Measurements from ENCODE around the gene SERPIND1.

The SERPIND1 gene

GRCh38 chr22:20798218-20798617, 24.3 kb downstream of the SERPIND1 start:
- no peaks in the 10 kb centered on the region for H3K9me2 ChIP-seq (replicated peaks; ENCODE audit: insufficient read depth, low read length)

GRCh38 chr22:20798974-20799373, 25.1 kb downstream of the SERPIND1 start:
- Histone ChIP-seq H3K27me3 (replicated peaks; ENCODE audit: insufficient read depth, low read length) (no peaks in the 10 kb centered on the region), H3K27ac (ENCODE audit: low read length) (no peak overlapping the region), H3K9me3 (replicated peaks; ENCODE audit: insufficient read depth, low read length) (no peaks in the 10 kb centered on the region), H3F3A (ENCODE audit: insufficient read depth, low read length) (no peaks in the 10 kb centered on the region), H4K20me1 (ENCODE audit: insufficient read depth, low read length) (no peaks in the 10 kb centered on the region), H3K4me3 (ENCODE audit: low read length) (no peak overlapping the region), H3K36me3 (replicated peaks; ENCODE audit: insufficient read depth, low read length) (0 out of 2 replicates have a peak, but pooled peaks cover 3% of the 10 kb centered on the region), H3K4me2 (ENCODE audit: low read depth, low read length) (no peak overlapping the region), H3K9me2 (replicated peaks; ENCODE audit: insufficient read depth, low read length) (no peaks in the 10 kb centered on the region), H3K9ac (ENCODE audit: low read length) (no peak overlapping the region), H2AFZ (ENCODE audit: low read length) (no peak overlapping the region), H3K4me1 (ENCODE audit: low read length) (no peaks in the 10 kb centered on the region), H3K79me2 (ENCODE audit: low read length) (no peaks in the 10 kb centered on the region)
- no peak for DNase-seq
- TF ChIP-seq EZH2phosphoT487 (IDR thresholded peaks at IDR 0.05; ENCODE audit: low read length) (no peak), CTCF (IDR thresholded peaks at IDR 0.05; ENCODE audit: low read length) (no peak), EZH2 (optimal IDR thresholded peaks at IDR 0.05; ENCODE audit: low read depth, low read length) (no peak)

More at GRCh38 chr22:20798218-20798617, 24.3 kb downstream of the SERPIND1 start:
- Histone ChIP-seq H3K4me2 (ENCODE audit: low read depth, low read length) (no peak overlapping the region), H3K79me2 (ENCODE audit: low read length) (no peaks in the 10 kb centered on the region), H2AFZ (ENCODE audit: low read length) (no peak overlapping the region), H3K9me3 (replicated peaks; ENCODE audit: insufficient read depth, low read length) (no peaks in the 10 kb centered on the region), H3K4me3 (ENCODE audit: low read length) (no peak overlapping the region), H4K20me1 (ENCODE audit: insufficient read depth, low read length) (no peaks in the 10 kb centered on the region), H3K9ac (ENCODE audit: low read length) (no peak overlapping the region), H3K4me1 (ENCODE audit: low read length) (no peaks in the 10 kb centered on the region), H3F3A (ENCODE audit: insufficient read depth, low read length) (no peaks in the 10 kb centered on the region), H3K36me3 (replicated peaks; ENCODE audit: insufficient read depth, low read length) (0 out of 2 replicates have a peak, but pooled peaks cover 3% of the 10 kb centered on the region), H3K27ac (ENCODE audit: low read length) (no peak overlapping the region), H3K27me3 (replicated peaks; ENCODE audit: insufficient read depth, low read length) (no peaks in the 10 kb centered on the region)
- no peak for DNase-seq
- no peak for TF ChIP-seq EZH2phosphoT487 (IDR thresholded peaks at IDR 0.05; ENCODE audit: low read length)
- TF ChIP-seq EZH2 (optimal IDR thresholded peaks at IDR 0.05; ENCODE audit: low read depth, low read length), result no peak
- TF ChIP-seq CTCF (IDR thresholded peaks at IDR 0.05; ENCODE audit: low read length), result no peak

GRCh38 chr22:20799449-20799848, 25.5 kb downstream of the SERPIND1 start:
- no peak overlapping the region for H3K27ac ChIP-seq (ENCODE audit: low read length)
- no peaks in the 10 kb centered on the region for H3F3A ChIP-seq (ENCODE audit: insufficient read depth, low read length)
- 0 out of 2 replicates have a peak, but pooled peaks cover 3% of the 10 kb centered on the region for H3K36me3 ChIP-seq (replicated peaks; ENCODE audit: insufficient read depth, low read length)
- no peak for TF ChIP-seq CTCF (IDR thresholded peaks at IDR 0.05; ENCODE audit: low read length)
- DNase-seq, result no peak
- H3K9ac ChIP-seq (ENCODE audit: low read length), result no peak overlapping the region
- no peak overlapping the region for H3K4me2 ChIP-seq (ENCODE audit: low read depth, low read length)
- H3K9me3 ChIP-seq (replicated peaks; ENCODE audit: insufficient read depth, low read length), result no peaks in the 10 kb centered on the region
- H3K27me3 ChIP-seq (replicated peaks; ENCODE audit: insufficient read depth, low read length), result no peaks in the 10 kb centered on the region
- no peaks in the 10 kb centered on the region for H3K4me1 ChIP-seq (ENCODE audit: low read length)
- H2AFZ ChIP-seq (ENCODE audit: low read length), result no peak overlapping the region
- H4K20me1 ChIP-seq (ENCODE audit: insufficient read depth, low read length), result no peaks in the 10 kb centered on the region
- H3K9me2 ChIP-seq (replicated peaks; ENCODE audit: insufficient read depth, low read length), result no peaks in the 10 kb centered on the region
- H3K79me2 ChIP-seq (ENCODE audit: low read length), result no peaks in the 10 kb centered on the region
- H3K4me3 ChIP-seq (ENCODE audit: low read length), result no peak overlapping the region
